Testis (tissue), 3 donors: Measurements from ENCODE around the gene SLC4A2. TPM values are rescaled to one million over a fixed set of nuclear protein-coding genes. Genes with fewer than 3 reads are reported as not detected.

ENCODE experiments used
- DNase-seq: peaks from one replicate; pipeline ENCODE4 v3.0.0-alpha.2; 2019
- H3K27ac ChIP-seq, 2 donors: fragments of 200-600 bp; sonication (generic); one replicate each; pipeline ENCODE4 v1.5.1; 2019
- H3K27me3 ChIP-seq: fragments of 200-600 bp; sonication (generic); one replicate; pipeline ENCODE4 v1.5.1; 2019
- H3K36me3 ChIP-seq: fragments of 200-600 bp; sonication (generic); one replicate; pipeline ENCODE4 v1.5.1; 2017; ENCODE audit warnings: low read depth; ENCODE audit errors: missing control alignments
- H3K4me1 ChIP-seq: fragments of 200-600 bp; sonication (generic); one replicate; pipeline ENCODE4 v1.5.1; 2019
- H3K4me3 ChIP-seq, 2 donors: fragments of 200-600 bp; sonication (generic); one replicate each; pipeline ENCODE4 v1.5.1; 2017 to 2019
- H3K9me3 ChIP-seq: fragments of 200-600 bp; sonication (generic); one replicate; pipeline ENCODE4 v1.5.1; 2017
- CTCF ChIP-seq, 3 experiments: fragments of 450-650 bp in 2 of 3; fragments of 200-600 bp in 1 of 3; sonication (generic) in 1 of 3; IDR thresholded peaks; one replicate each; pipeline ENCODE4 v1.5.1; 2016 to 2019; ENCODE audit warnings: antibody characterized with exemption in 3 of 3, mild to moderate bottlenecking in 2 of 3, moderate library complexity in 1 of 3
- POLR2A ChIP-seq: fragments of 450-650 bp; IDR thresholded peaks from one replicate; pipeline ENCODE4 v1.6.1; 2017; ENCODE audit warnings: antibody characterized with exemption, mild to moderate bottlenecking, moderate library complexity
- WGBS, 2 donors: methylation state at CpG; one replicate each; pipeline ENCODE4 v1.1.5; 2018; 5-methylcytosine and 5-hydroxymethylcytosine counted together
- intact Hi-C: fragments of 100-400 bp; cut with DNase I; formaldehyde crosslinking; loops from one replicate; pipeline ENCODE4 v1.15.1; 2023; ENCODE audit warnings: low total_unique reads
- polyA plus RNA-seq: library from polyadenylated mRNA; stranded (reverse); fragments of 350-450 nt; fragmentation: Illumina TruSeq; extraction: RNeasy Lipid Tissue Mini Kit (QIAGEN cat#74804); gene quantifications from one replicate; pipeline ENCODE4 v1.2.3, GENCODE V29; 2014; ENCODE audit warnings: low read depth, low replicate concordance; ENCODE audit not compliant: insufficient read depth
- total RNA-seq, 2 donors: library from RNA; depleted of rRNA; stranded (reverse); fragments of >200 nt; gene quantifications; one replicate each; pipeline ENCODE4 v1.2.3, GENCODE V29; 2016

SLC4A2 gene
- total and polyA plus RNA-seq, 3 donors from 2014 or later, result 68.9 to 153 (median 147) TPM

DNA sequence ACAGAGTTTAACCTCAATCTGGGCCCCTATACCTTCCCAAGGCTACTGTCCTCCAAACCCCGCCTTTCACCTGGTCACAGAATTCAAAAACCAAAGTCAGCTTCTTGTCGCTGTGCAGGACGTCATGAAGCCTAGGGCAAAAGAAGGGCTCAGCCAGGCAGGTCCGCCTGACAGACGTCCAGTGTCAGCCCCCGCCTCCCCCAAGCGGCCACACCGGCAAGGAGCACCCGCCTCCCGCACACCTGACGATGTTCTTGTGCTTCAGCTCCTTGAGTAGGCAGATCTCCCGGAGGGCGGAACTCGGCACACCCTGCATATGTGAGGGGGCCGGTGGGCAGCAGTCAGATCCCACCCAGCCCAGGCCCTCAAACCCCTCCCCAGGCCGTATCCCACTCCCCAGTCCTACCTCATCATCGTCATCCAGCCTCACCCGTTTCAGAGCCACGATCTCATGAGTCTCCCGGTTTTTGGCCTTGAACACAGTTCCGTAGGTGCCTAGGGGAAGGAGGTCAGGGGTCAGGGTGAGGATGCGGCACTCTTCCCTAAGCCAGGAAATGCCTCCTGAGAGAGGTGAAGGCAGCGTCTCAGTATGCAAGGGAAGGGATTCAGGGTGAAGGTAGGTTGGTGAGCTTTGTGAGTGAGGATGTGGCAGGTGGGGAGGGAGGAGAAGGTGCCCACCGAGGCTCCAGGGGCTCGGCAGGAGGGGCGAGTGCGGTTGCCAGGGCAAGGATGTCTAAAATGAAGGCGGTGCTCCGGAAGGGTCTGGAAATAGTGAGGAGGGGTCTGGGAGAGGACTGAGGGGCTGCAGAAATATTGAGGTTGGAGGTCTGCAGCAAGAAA, 2.5 kb upstream of the SLC4A2 start:
- Histone ChIP-seq H3K36me3 (no peaks in the 10 kb centered on the region), H3K9me3 (no peaks in the 10 kb centered on the region), H3K27me3 (no peaks in the 10 kb centered on the region), H3K4me1 (peaks cover 28% of the 10 kb centered on the region), H3K4me3 (peak overlapping the region; percentile 86 to 93), H3K27ac (no peak overlapping the region)
- intact Hi-C loops, result no loop called here
- no peak for DNase-seq
- no peak for TF ChIP-seq CTCF (IDR thresholded peaks at IDR 0.05)
- TF ChIP-seq POLR2A, result no peak
- 22 to 35% methylated on average over 22 to 29 of the region's 29 CpGs for WGBS, 2 donors

GRCh38 chr7:151057506-151057988, 1.8 kb upstream of the SLC4A2 start, which contains the start of gene CDK5:
TSS of gene CDK5 (minus strand) at chr7:151057897. CDS start at chr7:151057848, 49 bp downstream.
- DNase-seq, result no peak
- TF ChIP-seq CTCF (IDR thresholded peaks at IDR 0.05) (no peak), POLR2A (no peak)

DNA sequence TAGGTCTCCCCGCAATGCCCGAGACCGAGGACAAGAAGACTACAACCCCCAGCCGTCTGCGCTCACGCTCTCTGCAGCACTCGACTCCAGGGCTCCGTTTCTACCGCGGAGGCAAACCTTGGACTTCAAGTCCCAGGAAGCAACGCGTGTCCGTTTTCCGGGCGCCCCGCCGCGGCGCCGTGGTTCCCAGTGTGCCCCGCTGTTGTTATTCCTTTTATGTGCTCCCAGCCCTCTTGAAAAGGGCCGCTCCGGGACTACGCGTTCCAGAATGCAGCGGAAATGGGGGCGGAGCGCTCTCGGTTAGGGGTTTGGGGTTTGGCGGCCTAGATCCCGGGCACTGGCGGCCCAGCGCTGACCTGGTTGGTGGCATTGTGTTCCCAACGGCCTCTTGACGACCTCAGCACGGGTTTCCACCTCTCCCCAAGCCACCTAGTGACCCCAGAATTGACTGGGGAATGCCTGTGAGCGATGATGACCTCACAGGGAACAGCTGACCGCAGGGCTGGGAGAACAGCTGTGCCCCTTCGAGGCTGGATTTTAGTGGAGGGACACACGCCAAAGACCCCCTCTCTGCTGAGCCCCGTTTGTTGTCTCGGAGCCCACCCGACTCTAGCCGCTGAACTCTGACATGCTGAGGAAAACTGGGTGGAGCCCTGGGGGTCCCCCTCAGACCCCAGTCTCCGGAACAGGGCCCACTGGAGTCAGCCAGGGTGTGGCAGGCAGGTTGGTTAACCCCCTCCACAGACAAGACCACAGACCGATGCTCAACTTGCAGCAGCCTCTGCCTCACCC, 1.2 kb upstream of the SLC4A2 start:
- TF ChIP-seq POLR2A, result peak; percentile 83
- TF ChIP-seq CTCF (IDR thresholded peaks at IDR 0.05), result no peak
- H3K27me3 ChIP-seq, result no peaks in the 10 kb centered on the region
- peaks cover 41% of the 10 kb centered on the region for H3K4me1 ChIP-seq
- no peaks in the 10 kb centered on the region for H3K36me3 ChIP-seq
- peak overlapping the region; percentile 86 to 93 for H3K4me3 ChIP-seq
- H3K9me3 ChIP-seq, result no peaks in the 10 kb centered on the region
- WGBS, 2 donors, result 0 to 1% methylated on average over 15 to 46 of the region's 46 CpGs
- peak; percentile 100 for DNase-seq
- H3K27ac ChIP-seq, result peak overlapping the region; percentile 84 to 98
- intact Hi-C loops, result no loop called here

More at GRCh38 chr7:151057506-151057988, 1.8 kb upstream of the SLC4A2 start, which contains the start of gene CDK5:
- Histone ChIP-seq H3K36me3 (no peaks in the 10 kb centered on the region), H3K27me3 (no peaks in the 10 kb centered on the region), H3K4me1 (peaks cover 34% of the 10 kb centered on the region), H3K27ac (peak within 1 kb of the TSS; percentile 84 to 98), H3K9me3 (no peaks in the 10 kb centered on the region), H3K4me3 (peak within 1 kb of the TSS; percentile 86 to 93)
- intact Hi-C loops, result no loop called here
- 0% methylated on average over 29 to 30 of the region's 30 CpGs for WGBS, 2 donors

DNA sequence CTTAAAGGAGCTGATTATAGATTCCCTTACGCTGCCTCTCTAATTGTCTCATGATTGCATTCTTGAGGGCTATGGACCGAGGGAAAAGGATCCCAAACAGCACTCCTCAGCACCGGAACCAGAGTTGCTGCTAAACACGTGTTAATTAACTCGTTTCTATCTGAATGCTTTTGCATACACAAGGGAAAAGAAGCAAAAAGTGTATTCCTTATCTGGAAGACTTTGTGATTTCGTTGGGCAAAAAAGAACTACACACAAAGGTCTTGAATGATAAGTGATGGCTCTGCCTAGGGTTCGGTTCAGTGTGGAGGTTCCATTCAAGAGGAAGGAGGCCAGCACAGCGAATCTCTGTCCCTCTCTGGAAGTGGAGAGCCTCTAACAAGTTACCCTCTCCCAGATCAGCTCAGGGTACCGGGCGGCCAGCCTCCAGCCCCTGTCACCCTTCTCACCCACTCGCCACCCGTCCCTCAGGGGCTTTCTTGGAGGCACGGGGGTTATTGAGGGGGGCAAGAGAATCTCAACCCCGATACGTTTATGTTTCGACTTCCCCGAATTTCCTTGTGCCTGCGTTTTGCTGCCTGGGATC, 515 bp upstream of the SLC4A2 start:
- H3K36me3 ChIP-seq, result no peaks in the 10 kb centered on the region
- no peak for DNase-seq
- peaks cover 45% of the 10 kb centered on the region for H3K4me1 ChIP-seq
- peak overlapping the region; percentile 84 to 98 for H3K27ac ChIP-seq
- H3K4me3 ChIP-seq, result peak overlapping the region; percentile 86 to 93
- H3K9me3 ChIP-seq, result no peaks in the 10 kb centered on the region
- 2 to 4% methylated on average over 18 of the region's 18 CpGs for WGBS, 2 donors
- no peaks in the 10 kb centered on the region for H3K27me3 ChIP-seq
- TF ChIP-seq CTCF (IDR thresholded peaks at IDR 0.05), result no peak
- TF ChIP-seq POLR2A, result no peak
- intact Hi-C loops, result no loop called here
